SK-N-SH (cell line): ENCODE measurements around the gene KIAA0319L. TPM values are rescaled to one million over a fixed set of nuclear protein-coding genes. Genes with fewer than 3 reads are reported as not detected.
A peak's percentile ranks its signal among the peaks of the same experiment; 100 is the strongest.

ENCODE experiments used
- CTCF ChIA-PET: fragments of 300-600, 350-600 bp; formaldehyde crosslinking; extraction: SDS; loops from one replicate; lab custom pipeline; 2021; lab: Yijun Ruan, JAX
- POLR2A ChIA-PET: fragments of 350-600 bp; sonication (Branson Sonifier 250); formaldehyde crosslinking; extraction: SDS; loops from one replicate; lab custom pipeline; 2020; ENCODE audit warnings: antibody characterized with exemption, inconsistent platforms; lab: Yijun Ruan, JAX
- DNase-seq: peaks from one replicate; pipeline ENCODE4 v3.0.0; 2012
- H2AFZ ChIP-seq: fragments of 200-600 bp; sonication (generic); 2 replicates; pipeline ENCODE4 v1.8.1; 2016; ENCODE audit warnings: antibody characterized with exemption, mild to moderate bottlenecking, low read depth
- H3F3A ChIP-seq: fragments of 200-600 bp; sonication (generic); replicated peaks from 2 replicates; pipeline ENCODE3; 2016; ENCODE audit warnings: antibody characterized with exemption, mild to moderate bottlenecking; ENCODE audit not compliant: insufficient read depth
- H3K27ac ChIP-seq, 2 experiments: fragments of 200-500 bp in 1 of 2; fragments of 200-600 bp in 1 of 2; sonication (Bioruptor generic) in 1 of 2; sonication (generic), shearing (Covaris generic) in 1 of 2; 2 replicates each; pipeline versions ENCODE4 v1.5.1 to v1.6.1; 2014 to 2016; ENCODE audit warnings: low read depth in 2 of 2, inconsistent platforms in 1 of 2, low read length in 1 of 2, mild to moderate bottlenecking in 1 of 2, mixed read lengths in 1 of 2
- H3K27me3 ChIP-seq: fragments of 200-600 bp; sonication (generic), shearing (Covaris generic); 2 replicates; pipeline ENCODE4 v1.6.1; 2016; ENCODE audit warnings: mixed run types; ENCODE audit not compliant: insufficient read depth
- H3K36me3 ChIP-seq, 2 experiments: fragments of 200-500 bp in 1 of 2; fragments of 200-600 bp in 1 of 2; sonication (Bioruptor generic) in 1 of 2; sonication (generic) in 1 of 2; replicated peaks in 1 of 2; 2 replicates each; pipeline versions ENCODE3 to v1.5.1; 2014 to 2016; ENCODE audit warnings: low read length in 1 of 2, mild to moderate bottlenecking in 1 of 2; ENCODE audit not compliant: insufficient read depth in 2 of 2, control insufficient read depth in 1 of 2
- H3K4me1 ChIP-seq, 2 experiments: fragments of 200-500 bp in 1 of 2; fragments of 200-600 bp in 1 of 2; sonication (Bioruptor generic) in 1 of 2; sonication (generic), shearing (Covaris generic) in 1 of 2; 2 replicates each; pipeline versions ENCODE4 v1.5.1 to v1.6.1; 2014 to 2016; ENCODE audit warnings: low read depth in 1 of 2, low read length in 1 of 2, mixed run types in 1 of 2; ENCODE audit not compliant: insufficient read depth in 2 of 2, control insufficient read depth in 1 of 2
- H3K4me2 ChIP-seq: fragments of 200-600 bp; sonication (generic), shearing (Covaris generic); 2 replicates; pipeline ENCODE4 v1.6.1; 2017; ENCODE audit warnings: mixed run types
- H3K4me3 ChIP-seq, 2 experiments: fragments of 200-500 bp in 1 of 2; fragments of 200-600 bp in 1 of 2; sonication (Bioruptor generic) in 1 of 2; sonication (generic), shearing (Covaris generic) in 1 of 2; 2 replicates each; pipeline versions ENCODE4 v1.5.1 to v1.8.1; 2014 to 2016; ENCODE audit warnings: low read depth in 2 of 2, inconsistent platforms in 1 of 2, low read length in 1 of 2, mild to moderate bottlenecking in 1 of 2, mixed read lengths in 1 of 2, moderate library complexity in 1 of 2
- H3K79me2 ChIP-seq: fragments of 200-600 bp; sonication (generic); 2 replicates; pipeline ENCODE4 v1.8.1; 2017; ENCODE audit warnings: mild to moderate bottlenecking; ENCODE audit not compliant: insufficient read depth
- H3K9ac ChIP-seq: fragments of 200-600 bp; sonication (generic); 2 replicates; pipeline ENCODE4 v1.6.1; 2017; ENCODE audit warnings: mixed run types
- H3K9me2 ChIP-seq: fragments of 200-600 bp; sonication (generic); 2 replicates; pipeline ENCODE4 v1.6.1; 2017; ENCODE audit warnings: mixed run types
- H3K9me3 ChIP-seq: fragments of 200-600 bp; sonication (generic); 2 replicates; pipeline ENCODE4 v1.6.1; 2017; ENCODE audit warnings: mixed run types, mild to moderate bottlenecking, moderate library complexity
- H4K20me1 ChIP-seq: fragments of 200-600 bp; sonication (generic); 2 replicates; pipeline ENCODE4 v1.6.1; 2017; ENCODE audit warnings: mild to moderate bottlenecking, mixed run types; ENCODE audit not compliant: insufficient read depth
- CHD2 ChIP-seq: fragments of 150-350 bp; IDR thresholded peaks from 2 replicates; pipeline ENCODE4 v1.6.1; 2018; ENCODE audit warnings: low read length; ENCODE audit not compliant: partially characterized antibody
- ELF1 ChIP-seq: IDR thresholded peaks from 2 replicates; pipeline ENCODE4 v1.4.0; 2012
- EZH2phosphoT487 ChIP-seq: fragments of 200-600 bp; sonication (generic); IDR thresholded peaks from 2 replicates; pipeline ENCODE4 v1.6.1; 2017; ENCODE audit warnings: low read depth, mixed run types, mild to moderate bottlenecking, antibody characterized with exemption, moderate library complexity, borderline replicate concordance
- FOXJ3 ChIP-seq: sonication (generic); formaldehyde crosslinking; IDR thresholded peaks from 2 replicates; pipeline ENCODE4 v1.5.1; 2020; ENCODE audit warnings: mild to moderate bottlenecking, missing genetic modification reagents
- GATA2 ChIP-seq: sonication (generic); formaldehyde crosslinking; IDR thresholded peaks from 2 replicates; pipeline ENCODE4 v1.5.0; 2020; ENCODE audit warnings: mild to moderate bottlenecking, missing genetic modification reagents
- MXI1 ChIP-seq: IDR thresholded peaks from 2 replicates; pipeline ENCODE4 v1.6.1; 2012; ENCODE audit warnings: mild to moderate bottlenecking, low read depth, low read length, improper control_type of control experiment
- NRF1 ChIP-seq: IDR thresholded peaks from 2 replicates; pipeline ENCODE4 v1.6.1; 2012; ENCODE audit warnings: low read depth, mild to moderate bottlenecking, low read length
- RFX5 ChIP-seq: IDR thresholded peaks from 2 replicates; pipeline ENCODE4 v1.6.1; 2012; ENCODE audit warnings: mild to moderate bottlenecking, improper control_type of control experiment, low read length
- SIN3A ChIP-seq: IDR thresholded peaks from 2 replicates; pipeline ENCODE4 v1.6.1; 2012; ENCODE audit warnings: low read depth, mild to moderate bottlenecking, low read length, moderate library complexity, borderline replicate concordance
- TCF12 ChIP-seq: IDR thresholded peaks from 2 replicates; pipeline ENCODE4 v1.4.0; 2012
- WGBS: methylation state at CpG from one replicate; pipeline ENCODE4 v1.1.6; 2017; ENCODE audit warnings: low lambda C conversion rate; 5-methylcytosine and 5-hydroxymethylcytosine counted together
- polyA plus RNA-seq, 3 experiments: library from polyadenylated mRNA; depleted of rRNA; stranded (reverse); fragments of >200 nt; gene quantifications; 2 replicates each; pipeline ENCODE4 v1.2.3, GENCODE V29; 2012
- TF ChIP-seq, protein P1 (sequence below): IDR thresholded peaks from 2 replicates; pipeline ENCODE4 v1.4.0; 2012; ENCODE audit warnings: low read depth, borderline replicate concordance
- TF ChIP-seq, protein P2 (sequence below): fragments of 150-350 bp; IDR thresholded peaks from 2 replicates; pipeline ENCODE4 v1.6.1; 2017; ENCODE audit warnings: antibody characterized with exemption, low read length, low read depth, borderline replicate concordance
- TF ChIP-seq, protein P3 (sequence below): IDR thresholded peaks from 2 replicates; pipeline ENCODE4 v1.4.0; 2012; ENCODE audit warnings: low read depth, borderline replicate concordance

KIAA0319L gene
- polyA plus RNA-seq, 1 of the 3 experiments (the other 2 are of a cell fraction): 51.9 TPM

DNA sequence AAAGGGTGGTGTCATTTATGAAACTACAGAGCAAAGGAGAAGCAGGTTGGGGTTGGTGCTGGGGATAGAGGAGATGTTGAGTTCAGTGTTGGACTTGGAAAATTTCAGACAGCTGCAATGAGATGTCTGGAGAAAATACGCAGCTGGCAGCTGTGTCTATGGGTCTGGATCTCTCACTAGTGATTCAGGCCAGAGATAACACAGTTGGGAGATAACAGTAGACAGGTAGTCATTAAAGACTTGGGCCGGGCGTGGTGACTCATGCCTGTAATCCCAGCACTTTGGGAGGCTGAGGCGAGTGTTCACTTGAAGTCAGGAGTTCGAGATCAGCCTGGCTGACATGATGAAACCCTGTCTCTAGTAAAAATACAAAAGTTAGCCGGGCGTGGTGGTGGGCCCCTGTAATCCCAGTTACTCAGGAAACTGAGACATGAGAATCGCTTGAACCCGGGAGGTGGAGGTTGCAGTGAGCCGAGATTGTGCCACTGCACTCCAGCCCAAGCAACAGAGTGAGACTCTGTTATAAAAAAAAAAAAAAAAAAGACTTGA lies 13.5 kb upstream of the KIAA0319L start (continued):
- TF ChIP-seq, protein P1, sequence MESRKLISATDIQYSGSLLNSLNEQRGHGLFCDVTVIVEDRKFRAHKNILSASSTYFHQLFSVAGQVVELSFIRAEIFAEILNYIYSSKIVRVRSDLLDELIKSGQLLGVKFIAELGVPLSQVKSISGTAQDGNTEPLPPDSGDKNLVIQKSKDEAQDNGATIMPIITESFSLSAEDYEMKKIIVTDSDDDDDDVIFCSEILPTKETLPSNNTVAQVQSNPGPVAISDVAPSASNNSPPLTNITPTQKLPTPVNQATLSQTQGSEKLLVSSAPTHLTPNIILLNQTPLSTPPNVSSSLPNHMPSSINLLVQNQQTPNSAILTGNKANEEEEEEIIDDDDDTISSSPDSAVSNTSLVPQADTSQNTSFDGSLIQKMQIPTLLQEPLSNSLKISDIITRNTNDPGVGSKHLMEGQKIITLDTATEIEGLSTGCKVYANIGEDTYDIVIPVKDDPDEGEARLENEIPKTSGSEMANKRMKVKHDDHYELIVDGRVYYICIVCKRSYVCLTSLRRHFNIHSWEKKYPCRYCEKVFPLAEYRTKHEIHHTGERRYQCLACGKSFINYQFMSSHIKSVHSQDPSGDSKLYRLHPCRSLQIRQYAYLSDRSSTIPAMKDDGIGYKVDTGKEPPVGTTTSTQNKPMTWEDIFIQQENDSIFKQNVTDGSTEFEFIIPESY: no peak
- TF ChIP-seq SIN3A: no peak
- TF ChIP-seq ELF1: no peak
- TF ChIP-seq NRF1: no peak
- TF ChIP-seq MXI1: no peak
- TF ChIP-seq EZH2phosphoT487: no peak
- no peak for TF ChIP-seq GATA2 (CRISPR knock-in tag)

DNA sequence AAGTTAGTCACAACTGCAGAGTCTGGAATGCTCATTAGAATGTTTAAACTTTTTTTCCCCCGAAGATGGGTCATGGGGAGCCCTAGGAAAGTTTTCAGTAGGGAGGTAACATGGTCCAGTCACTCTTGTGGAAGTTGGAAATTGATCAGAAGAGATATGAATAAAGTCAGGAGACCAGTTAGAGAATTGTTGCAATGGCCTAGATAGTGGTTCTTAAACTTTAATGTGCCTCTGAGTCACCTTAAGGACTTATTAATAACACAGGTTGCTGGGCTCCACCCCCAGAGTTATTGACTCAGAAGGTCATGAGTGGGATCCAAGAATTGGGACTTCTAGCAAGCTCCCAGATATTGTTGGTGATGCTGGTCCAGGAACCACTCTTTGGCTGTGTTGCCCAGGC lies 12.7 kb upstream of the KIAA0319L start:
- ChIA-PET POLR2A (no interaction called here), CTCF (interaction anchor here (1.1 to 11.7 kb wide), 3 partner anchors 146 to 202 kb away, joined by 3 to 347 read pairs (median 14); no protein-coding TSS in a partner anchor)
- no peak for TF ChIP-seq RFX5
- TF ChIP-seq CHD2: no peak
- TF ChIP-seq TCF12: no peak
- TF ChIP-seq FOXJ3 (CRISPR knock-in tag): no peak
- TF ChIP-seq, protein P2, sequence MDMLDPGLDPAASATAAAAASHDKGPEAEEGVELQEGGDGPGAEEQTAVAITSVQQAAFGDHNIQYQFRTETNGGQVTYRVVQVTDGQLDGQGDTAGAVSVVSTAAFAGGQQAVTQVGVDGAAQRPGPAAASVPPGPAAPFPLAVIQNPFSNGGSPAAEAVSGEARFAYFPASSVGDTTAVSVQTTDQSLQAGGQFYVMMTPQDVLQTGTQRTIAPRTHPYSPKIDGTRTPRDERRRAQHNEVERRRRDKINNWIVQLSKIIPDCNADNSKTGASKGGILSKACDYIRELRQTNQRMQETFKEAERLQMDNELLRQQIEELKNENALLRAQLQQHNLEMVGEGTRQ: no peak
- TF ChIP-seq, protein P3, sequence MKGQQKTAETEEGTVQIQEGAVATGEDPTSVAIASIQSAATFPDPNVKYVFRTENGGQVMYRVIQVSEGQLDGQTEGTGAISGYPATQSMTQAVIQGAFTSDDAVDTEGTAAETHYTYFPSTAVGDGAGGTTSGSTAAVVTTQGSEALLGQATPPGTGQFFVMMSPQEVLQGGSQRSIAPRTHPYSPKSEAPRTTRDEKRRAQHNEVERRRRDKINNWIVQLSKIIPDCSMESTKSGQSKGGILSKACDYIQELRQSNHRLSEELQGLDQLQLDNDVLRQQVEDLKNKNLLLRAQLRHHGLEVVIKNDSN: no peak
- no peak for TF ChIP-seq EZH2phosphoT487
- WGBS: 44% methylated on average over 1 of the region's 1 CpG
- peaks cover 0 to 12% of the 10 kb centered on the region in 2 experiments for H3K36me3 ChIP-seq
- H3K4me2 ChIP-seq: no peak overlapping the region
- H3K9me3 ChIP-seq: no peaks in the 10 kb centered on the region
- H3K9me2 ChIP-seq: no peaks in the 10 kb centered on the region
- no peak overlapping the region for H2AFZ ChIP-seq
- H3K27me3 ChIP-seq: no peaks in the 10 kb centered on the region
- H3K27ac ChIP-seq: peak overlapping the region in 1 of 2 experiments; percentile 11; a peak in 1 of 4 replicates
- no peak for DNase-seq
- H4K20me1 ChIP-seq: no peaks in the 10 kb centered on the region
- no peaks in the 10 kb centered on the region for H3K79me2 ChIP-seq
- peaks cover 0 to 7% of the 10 kb centered on the region in 2 experiments; a peak in 1 of 4 replicates for H3K4me1 ChIP-seq
- H3K9ac ChIP-seq: no peak overlapping the region
- H3F3A ChIP-seq: no peaks in the 10 kb centered on the region
- H3K4me3 ChIP-seq: no peak overlapping the region
